Activated naive CD8-positive, alpha-beta T cell treated with anti-CD3 and anti-CD28 coated beads, Interleukin-2, amount 50 U/mL, for 16 hours (primary cell): ENCODE data around the gene TRMT5.

Source experiments
- DNase-seq: peaks from one replicate; pipeline ENCODE4 v3.0.0-alpha.2; 2020; ENCODE audit warnings: low read depth, low spot score

The TRMT5 gene

DNA sequence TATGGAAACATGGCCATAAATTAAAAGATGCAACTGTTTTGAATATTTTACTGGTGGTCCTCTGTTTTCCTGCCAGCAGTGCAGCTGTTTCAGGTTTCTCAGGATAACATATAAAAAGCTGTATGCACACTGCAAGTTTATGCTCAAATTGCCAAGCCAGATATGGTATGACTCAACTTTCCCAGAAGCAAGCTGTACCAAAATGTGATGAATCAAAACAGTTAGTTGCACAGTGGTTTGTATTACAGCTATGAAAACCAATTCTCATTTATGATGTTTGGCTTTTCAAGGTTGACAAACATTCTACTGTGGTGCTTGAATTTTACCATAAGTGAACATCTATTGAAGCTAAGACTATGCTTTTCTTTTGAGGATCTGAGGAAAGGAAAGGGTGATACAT is 15.5 kb downstream of the TRMT5 start:
- no peak for DNase-seq

DNA sequence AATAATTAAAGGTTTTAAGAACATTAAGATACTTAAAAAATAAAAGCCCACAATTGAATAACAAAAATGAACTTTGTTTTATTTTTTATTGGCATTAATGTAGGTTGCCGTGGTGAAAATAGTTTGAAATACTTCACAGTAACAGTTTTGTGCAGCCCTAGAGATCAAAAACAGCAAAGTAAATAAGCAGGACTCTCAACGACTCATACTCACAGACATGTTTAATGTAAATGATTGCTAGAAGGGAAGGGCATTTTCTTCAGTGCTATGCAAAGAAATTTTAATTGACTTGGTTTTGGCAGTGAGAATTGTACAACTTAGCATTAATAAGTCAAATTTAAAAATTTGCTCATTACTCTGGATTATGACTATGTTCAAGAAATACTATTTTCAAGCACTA is 16.0 kb downstream of the TRMT5 start:
- DNase-seq: no peak

DNA sequence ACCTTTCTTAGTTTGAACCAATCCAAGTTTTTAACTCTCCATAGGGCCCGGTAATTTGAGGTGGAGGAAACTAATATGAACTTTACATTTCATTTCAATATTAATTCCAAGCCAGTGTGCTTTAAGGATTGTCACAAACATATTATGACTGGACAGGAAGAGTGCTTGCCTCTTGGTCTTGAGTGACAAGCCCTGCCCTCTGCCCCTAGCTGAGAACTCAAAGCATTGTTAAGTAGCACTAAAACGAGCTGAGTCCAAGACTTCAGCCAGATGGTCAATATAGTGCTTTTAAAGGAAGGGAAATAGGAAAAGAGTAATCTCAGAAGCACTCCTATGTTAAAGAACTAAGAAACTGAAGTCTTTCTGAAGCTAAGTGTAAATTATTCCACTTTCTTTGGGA is 17.1 kb downstream of the TRMT5 start:
- no peak for DNase-seq

- DNase-seq: no peak
Measured at GRCh38 chr14:60958146-60958545, 22.7 kb downstream of the TRMT5 start.

- no peak for DNase-seq
Measured at GRCh38 chr14:60956632-60957031, 24.2 kb downstream of the TRMT5 start.

DNA sequence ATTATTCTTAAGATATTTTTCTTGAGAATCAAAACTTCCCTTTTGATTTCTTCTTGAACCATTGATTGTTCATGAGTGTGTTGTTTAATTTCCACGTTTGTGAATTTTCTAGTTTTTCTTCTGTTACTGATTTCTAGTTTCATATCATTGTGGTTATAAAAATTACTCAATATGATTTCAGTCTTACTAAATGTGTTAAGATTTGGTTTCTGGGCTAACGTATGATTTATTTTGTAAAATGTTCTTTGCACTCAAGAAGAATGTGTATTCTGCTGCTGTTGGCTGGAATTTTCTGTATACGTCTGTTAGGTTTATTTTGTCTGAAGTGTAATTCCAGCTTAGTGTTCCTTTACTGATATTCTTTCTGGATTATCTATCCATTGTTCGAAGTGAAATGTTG is 24.7 kb downstream of the TRMT5 start:
- DNase-seq: no peak

DNA sequence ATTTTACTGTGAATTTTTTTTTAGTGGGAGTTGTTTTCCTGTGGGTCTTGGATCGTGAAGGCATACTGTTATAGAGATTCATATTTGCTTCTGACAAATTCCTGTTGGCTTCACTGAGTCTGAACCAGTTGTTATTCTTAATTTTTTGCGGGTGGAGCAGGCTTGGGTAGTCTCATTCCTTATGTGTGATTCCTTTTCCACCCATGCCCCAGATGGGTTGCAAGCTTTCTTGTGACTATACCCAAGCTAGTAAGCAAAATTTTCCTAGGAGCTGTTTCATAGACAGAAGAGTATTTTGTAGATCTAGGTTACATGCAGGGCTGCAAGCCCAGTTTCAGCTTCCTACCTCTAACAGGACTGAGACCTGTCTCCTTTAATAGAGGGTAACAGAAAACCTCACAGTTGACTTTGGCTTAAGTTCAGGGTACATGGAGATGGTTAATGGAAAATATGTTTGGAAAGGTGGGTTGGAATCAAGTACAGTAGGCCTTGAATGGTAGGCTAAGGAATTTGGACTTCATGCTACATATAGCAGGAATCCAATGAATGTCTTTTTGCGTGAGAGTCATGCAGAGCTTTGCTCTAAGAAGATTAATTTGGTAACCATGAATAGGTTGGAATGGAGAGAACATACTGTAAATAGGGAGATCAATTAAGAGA is 29.0 kb downstream of the TRMT5 start:
- no peak for DNase-seq

- DNase-seq: no peak
Measured at GRCh38 chr14:60946773-60947172, 34.1 kb downstream of the TRMT5 start.

DNA sequence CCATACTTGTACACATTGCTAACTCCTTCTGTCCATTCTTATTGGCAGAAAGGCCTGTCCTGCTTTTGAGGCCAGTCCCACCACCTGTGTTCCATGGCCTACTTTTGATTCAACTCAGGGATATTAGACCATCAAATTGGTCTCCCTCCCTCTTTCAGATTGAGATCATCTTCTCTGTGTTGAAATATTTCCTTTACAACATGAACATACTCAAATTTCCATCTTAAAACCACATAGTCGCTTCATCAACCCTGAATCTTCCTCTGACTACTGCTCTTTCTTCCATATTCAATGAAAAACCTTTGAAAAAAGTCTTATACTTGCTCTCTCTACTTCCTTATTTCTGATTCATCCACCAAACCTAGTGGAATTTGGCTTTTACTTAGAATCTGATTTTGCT is 34.9 kb downstream of the TRMT5 start:
- DNase-seq: no peak

GRCh38 chr14:60944204-60944603 is 36.7 kb downstream of the TRMT5 start:
- DNase-seq: no peak

- no peak for DNase-seq
Measured at GRCh38 chr14:60943637-60944032, 37.2 kb downstream of the TRMT5 start.

DNA sequence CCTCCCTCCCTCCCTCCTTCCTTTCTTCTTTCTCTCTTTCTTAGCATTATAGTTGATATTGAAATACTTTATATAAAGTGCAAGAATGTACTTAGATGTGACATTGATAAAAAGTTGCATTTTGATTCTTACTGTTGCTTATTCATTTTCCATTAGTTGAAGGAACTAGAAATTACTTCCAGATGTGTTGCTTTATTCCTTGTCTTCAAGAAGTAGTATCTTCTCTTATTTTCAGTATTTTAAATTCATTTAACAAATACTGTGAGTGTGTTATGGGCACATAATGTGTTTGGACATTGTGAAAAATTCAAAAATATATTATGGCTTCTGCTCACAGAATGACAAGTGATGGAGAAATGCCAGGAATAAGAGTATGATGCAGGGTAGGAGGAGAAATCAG is 45.6 kb downstream of the TRMT5 start:
- no peak for DNase-seq

- no peak for DNase-seq
Measured at GRCh38 chr14:60933920-60934655, 46.8 kb downstream of the TRMT5 start.

- DNase-seq: no peak
Measured at GRCh38 chr14:60931218-60931617, 49.7 kb downstream of the TRMT5 start.

- no peak for DNase-seq
Measured at GRCh38 chr14:60926002-60926401, 54.9 kb downstream of the TRMT5 start.

DNA sequence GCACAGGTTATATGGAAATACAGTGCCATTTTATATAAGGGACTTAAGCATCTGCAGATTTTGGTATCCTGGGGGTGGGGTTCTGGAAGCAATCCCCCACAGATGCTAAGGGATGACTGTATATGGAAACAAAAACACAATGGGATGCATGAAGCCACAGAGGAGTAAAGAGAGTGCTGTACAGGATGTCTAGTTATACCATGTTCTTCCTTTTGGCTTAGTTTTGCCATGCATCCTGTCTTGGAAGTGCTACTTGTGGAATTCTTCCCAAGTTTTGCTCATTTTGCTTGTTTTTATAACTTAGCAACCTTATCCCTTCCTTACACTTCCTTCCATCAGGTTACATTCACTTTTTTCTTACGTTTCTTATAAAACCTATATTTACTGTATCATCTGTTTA is 55.6 kb downstream of the TRMT5 start:
- DNase-seq: no peak

DNA sequence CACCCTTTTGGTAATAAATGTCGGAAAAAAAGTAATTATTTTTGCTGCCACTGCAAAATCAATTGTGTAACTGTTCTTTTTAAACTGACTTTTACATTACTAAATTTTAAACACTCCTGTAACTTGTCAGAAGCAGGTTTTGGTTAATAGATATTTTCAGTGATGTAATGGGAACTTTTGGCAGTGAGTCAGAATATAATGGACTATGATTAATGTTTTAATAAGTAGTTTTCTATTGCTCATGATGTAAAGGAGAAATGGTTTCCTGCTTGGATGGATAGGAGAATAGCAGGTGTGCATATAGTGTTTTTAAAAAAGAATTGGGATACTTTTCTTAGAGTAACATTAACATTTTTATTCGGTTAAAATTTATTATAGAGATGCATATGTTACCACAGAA is 58.8 kb downstream of the TRMT5 start:
- no peak for DNase-seq
